Liver (tissue), 3 donors: ENCODE measurements around the gene BCAS1.

Source experiments
- FOXA1 ChIP-seq: IDR thresholded peaks from 2 replicates; pipeline ENCODE4 v1.6.1; 2016; ENCODE audit warnings: antibody characterized with exemption
- HNF4G ChIP-seq: IDR thresholded peaks from 2 replicates; pipeline ENCODE4 v1.6.1; 2016; ENCODE audit warnings: antibody characterized with exemption
- JUND ChIP-seq, 2 donors: IDR thresholded peaks; 2 replicates each; pipeline ENCODE4 v1.6.1; 2016; ENCODE audit warnings: antibody characterized with exemption in 2 of 2
- NR2F2 ChIP-seq: IDR thresholded peaks from 2 replicates; pipeline ENCODE4 v1.6.1; 2016; ENCODE audit warnings: antibody characterized with exemption
- RAD21 ChIP-seq, 2 donors: IDR thresholded peaks; 2 replicates each; pipeline ENCODE4 v1.6.1; 2016; ENCODE audit warnings: antibody characterized with exemption in 2 of 2, mild to moderate bottlenecking in 2 of 2
- SP1 ChIP-seq: IDR thresholded peaks from 2 replicates; pipeline ENCODE4 v1.6.1; 2018; ENCODE audit warnings: antibody characterized with exemption, mild to moderate bottlenecking
- TAF1 ChIP-seq: conservative IDR thresholded peaks from 2 replicates; pipeline ENCODE4 v1.6.1; 2016; ENCODE audit warnings: antibody characterized with exemption, mild to moderate bottlenecking
- YY1 ChIP-seq: IDR thresholded peaks from 2 replicates; pipeline ENCODE4 v1.6.1; 2016; ENCODE audit warnings: antibody characterized with exemption, mild to moderate bottlenecking
- TF ChIP-seq, protein P1 (sequence below): fragments of 150-350 bp; IDR thresholded peaks from 2 replicates; pipeline ENCODE4 v1.5.1; 2017; ENCODE audit warnings: improper control_type of control experiment, low read depth, low read length; ENCODE audit not compliant: missing input control
- TF ChIP-seq, protein P2 (sequence below): IDR thresholded peaks from 2 replicates; pipeline ENCODE4 v1.6.1; 2016; ENCODE audit warnings: antibody characterized with exemption, mild to moderate bottlenecking
- TF ChIP-seq, protein P3 (sequence below): IDR thresholded peaks from 2 replicates; pipeline ENCODE4 v1.6.1; 2016; ENCODE audit warnings: antibody characterized with exemption
- TF ChIP-seq, protein P4 (sequence below): IDR thresholded peaks from 2 replicates; pipeline ENCODE4 v1.6.1; 2016; ENCODE audit warnings: antibody characterized with exemption
- donor health status: healthy.
- donor health status: healthy.

DNA sequence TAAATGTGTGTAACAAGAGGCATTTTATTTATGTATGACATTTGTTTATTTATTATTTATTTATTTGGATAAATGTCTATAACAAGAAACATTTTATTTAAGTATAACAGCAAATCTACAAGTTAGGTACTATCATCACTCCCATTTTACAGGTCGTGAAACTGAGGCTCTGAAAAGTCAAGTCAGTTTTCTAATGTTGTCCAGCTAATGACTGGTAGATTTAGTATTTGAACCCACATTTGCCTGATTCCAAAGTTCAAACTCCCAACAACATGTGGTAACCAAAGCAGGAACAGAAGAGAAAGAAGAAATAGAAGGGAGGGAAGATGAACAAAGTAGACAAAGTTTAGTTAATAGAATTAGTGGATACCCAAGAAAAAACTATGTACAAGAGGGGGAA lies 32.9 kb downstream of the BCAS1 start:
- TF ChIP-seq, protein P1, sequence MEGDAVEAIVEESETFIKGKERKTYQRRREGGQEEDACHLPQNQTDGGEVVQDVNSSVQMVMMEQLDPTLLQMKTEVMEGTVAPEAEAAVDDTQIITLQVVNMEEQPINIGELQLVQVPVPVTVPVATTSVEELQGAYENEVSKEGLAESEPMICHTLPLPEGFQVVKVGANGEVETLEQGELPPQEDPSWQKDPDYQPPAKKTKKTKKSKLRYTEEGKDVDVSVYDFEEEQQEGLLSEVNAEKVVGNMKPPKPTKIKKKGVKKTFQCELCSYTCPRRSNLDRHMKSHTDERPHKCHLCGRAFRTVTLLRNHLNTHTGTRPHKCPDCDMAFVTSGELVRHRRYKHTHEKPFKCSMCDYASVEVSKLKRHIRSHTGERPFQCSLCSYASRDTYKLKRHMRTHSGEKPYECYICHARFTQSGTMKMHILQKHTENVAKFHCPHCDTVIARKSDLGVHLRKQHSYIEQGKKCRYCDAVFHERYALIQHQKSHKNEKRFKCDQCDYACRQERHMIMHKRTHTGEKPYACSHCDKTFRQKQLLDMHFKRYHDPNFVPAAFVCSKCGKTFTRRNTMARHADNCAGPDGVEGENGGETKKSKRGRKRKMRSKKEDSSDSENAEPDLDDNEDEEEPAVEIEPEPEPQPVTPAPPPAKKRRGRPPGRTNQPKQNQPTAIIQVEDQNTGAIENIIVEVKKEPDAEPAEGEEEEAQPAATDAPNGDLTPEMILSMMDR: no peak
- TF ChIP-seq YY1 (no peak), RAD21 (IDR thresholded peaks at IDR 0.05) (no peak), JUND (IDR thresholded peaks at IDR 0.05) (no peak), FOXA1 (no peak), SP1 (no peak), NR2F2 (no peak), TAF1 (no peak), HNF4G (no peak)
- TF ChIP-seq, protein P2, sequence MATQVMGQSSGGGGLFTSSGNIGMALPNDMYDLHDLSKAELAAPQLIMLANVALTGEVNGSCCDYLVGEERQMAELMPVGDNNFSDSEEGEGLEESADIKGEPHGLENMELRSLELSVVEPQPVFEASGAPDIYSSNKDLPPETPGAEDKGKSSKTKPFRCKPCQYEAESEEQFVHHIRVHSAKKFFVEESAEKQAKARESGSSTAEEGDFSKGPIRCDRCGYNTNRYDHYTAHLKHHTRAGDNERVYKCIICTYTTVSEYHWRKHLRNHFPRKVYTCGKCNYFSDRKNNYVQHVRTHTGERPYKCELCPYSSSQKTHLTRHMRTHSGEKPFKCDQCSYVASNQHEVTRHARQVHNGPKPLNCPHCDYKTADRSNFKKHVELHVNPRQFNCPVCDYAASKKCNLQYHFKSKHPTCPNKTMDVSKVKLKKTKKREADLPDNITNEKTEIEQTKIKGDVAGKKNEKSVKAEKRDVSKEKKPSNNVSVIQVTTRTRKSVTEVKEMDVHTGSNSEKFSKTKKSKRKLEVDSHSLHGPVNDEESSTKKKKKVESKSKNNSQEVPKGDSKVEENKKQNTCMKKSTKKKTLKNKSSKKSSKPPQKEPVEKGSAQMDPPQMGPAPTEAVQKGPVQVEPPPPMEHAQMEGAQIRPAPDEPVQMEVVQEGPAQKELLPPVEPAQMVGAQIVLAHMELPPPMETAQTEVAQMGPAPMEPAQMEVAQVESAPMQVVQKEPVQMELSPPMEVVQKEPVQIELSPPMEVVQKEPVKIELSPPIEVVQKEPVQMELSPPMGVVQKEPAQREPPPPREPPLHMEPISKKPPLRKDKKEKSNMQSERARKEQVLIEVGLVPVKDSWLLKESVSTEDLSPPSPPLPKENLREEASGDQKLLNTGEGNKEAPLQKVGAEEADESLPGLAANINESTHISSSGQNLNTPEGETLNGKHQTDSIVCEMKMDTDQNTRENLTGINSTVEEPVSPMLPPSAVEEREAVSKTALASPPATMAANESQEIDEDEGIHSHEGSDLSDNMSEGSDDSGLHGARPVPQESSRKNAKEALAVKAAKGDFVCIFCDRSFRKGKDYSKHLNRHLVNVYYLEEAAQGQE: no peak
- TF ChIP-seq, protein P3, sequence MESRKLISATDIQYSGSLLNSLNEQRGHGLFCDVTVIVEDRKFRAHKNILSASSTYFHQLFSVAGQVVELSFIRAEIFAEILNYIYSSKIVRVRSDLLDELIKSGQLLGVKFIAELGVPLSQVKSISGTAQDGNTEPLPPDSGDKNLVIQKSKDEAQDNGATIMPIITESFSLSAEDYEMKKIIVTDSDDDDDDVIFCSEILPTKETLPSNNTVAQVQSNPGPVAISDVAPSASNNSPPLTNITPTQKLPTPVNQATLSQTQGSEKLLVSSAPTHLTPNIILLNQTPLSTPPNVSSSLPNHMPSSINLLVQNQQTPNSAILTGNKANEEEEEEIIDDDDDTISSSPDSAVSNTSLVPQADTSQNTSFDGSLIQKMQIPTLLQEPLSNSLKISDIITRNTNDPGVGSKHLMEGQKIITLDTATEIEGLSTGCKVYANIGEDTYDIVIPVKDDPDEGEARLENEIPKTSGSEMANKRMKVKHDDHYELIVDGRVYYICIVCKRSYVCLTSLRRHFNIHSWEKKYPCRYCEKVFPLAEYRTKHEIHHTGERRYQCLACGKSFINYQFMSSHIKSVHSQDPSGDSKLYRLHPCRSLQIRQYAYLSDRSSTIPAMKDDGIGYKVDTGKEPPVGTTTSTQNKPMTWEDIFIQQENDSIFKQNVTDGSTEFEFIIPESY: no peak
- TF ChIP-seq, protein P4, sequence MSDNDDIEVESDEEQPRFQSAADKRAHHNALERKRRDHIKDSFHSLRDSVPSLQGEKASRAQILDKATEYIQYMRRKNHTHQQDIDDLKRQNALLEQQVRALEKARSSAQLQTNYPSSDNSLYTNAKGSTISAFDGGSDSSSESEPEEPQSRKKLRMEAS: no peak
